HPDE6-E6E7 (cell line): ENCODE data around the gene ZRANB1.

ENCODE experiments used
- DNase-seq: peaks from one replicate; pipeline ENCODE4 v3.0.0; 2011; ENCODE audit warnings: missing footprints; ENCODE audit errors: extremely low spot score

Gene ZRANB1

GRCh38 chr10:125034675-125035074 is 92.8 kb downstream of the ZRANB1 start:
- DNase-seq, result no peak

DNA sequence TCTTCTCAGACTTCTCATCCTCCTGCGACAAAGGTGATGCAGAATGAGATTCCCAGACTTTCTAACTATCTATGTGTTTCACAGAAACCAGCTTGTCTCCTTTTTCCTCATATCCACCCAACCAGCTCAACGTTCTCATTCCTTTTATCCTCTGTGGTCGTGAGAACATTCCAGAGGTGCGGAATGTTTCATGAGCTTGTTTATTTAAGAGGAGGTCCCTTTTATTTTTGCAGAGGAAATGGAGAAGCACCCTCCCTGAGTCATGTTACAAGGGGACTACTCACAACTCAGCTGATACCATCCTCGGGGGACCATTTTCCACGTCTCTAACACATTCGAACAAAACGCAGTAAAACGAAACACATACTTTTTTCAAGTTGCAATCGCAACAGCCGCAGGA is 93.2 kb downstream of the ZRANB1 start:
- DNase-seq, result no peak

- no peak for DNase-seq
Observed at GRCh38 chr10:125035588-125036295, 93.8 kb downstream of the ZRANB1 start.

DNA sequence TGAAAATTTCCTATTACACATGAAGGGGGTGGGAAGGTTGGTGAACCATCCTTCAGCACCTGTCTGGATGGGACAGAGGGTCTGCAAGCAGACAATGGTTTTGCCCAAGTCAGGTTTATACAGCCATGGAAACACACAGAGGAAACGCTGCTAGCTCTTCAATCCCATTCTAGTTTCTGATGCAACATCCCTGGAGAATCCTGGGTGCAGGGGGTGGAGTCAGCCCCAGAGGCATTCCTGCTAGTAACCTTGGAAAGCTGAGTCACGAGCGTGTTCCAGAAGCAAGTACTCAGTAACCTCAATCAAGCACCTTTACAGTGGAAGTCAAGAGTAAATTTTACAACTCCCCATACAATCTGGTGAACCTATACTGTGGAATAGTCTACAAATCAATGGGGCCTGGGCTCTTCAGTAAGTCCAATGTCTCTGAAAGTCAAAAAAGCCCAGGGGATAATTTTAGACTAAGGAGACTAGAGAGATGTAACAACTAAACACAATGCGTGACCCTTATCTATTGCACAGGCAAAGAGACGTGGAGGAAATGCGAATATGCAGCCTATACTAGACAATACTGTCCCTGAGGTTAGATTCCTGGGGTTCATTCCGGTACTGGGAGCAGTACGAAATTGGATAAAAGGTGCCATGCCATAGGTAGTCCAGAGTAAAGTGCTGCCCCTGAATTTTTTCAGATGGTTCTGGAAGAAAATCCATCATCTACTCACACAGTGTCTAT is 95.4 kb downstream of the ZRANB1 start:
- DNase-seq, result peak; percentile 82
